HepG2 (cell line): ENCODE results near the gene CD81.

Experiments
- E2F1 ChIP-seq: sonication (generic); formaldehyde crosslinking; IDR thresholded peaks from 2 replicates; pipeline ENCODE4 v1.5.0; 2020; ENCODE audit warnings: missing genetic modification reagents
- HMG20A ChIP-seq: IDR thresholded peaks from 2 replicates; pipeline ENCODE4 v1.6.1; 2016; ENCODE audit warnings: borderline replicate concordance
- POLR2AphosphoS5 ChIP-seq: IDR thresholded peaks from 2 replicates; pipeline ENCODE4 v1.6.1; 2012; ENCODE audit warnings: low read depth, low read length

- TF ChIP-seq E2F1 (CRISPR knock-in tag), result no peak
- TF ChIP-seq POLR2AphosphoS5, result no peak
- TF ChIP-seq HMG20A (CRISPR knock-in tag), result no peak
These were observed 64.1 kb downstream of the CD81 start for GRCh38 chr11:2441171-2441570.
